Measurements from ENCODE around the gene HCN3.
A peak's percentile ranks its signal among the peaks of the same experiment; 100 is the strongest.
"Not testable (repeated sequence)": the region's sequence is repeated elsewhere in the genome, so short reads cannot be mapped to it uniquely, and the experiment has no call there.

HCN3 gene

GRCh38 chr1:155277070-155277901 is at the start of gene HCN3:
Gene HCN3, plus strand, starts transcription at chr1:155277463. Its CDS starts 128 bp downstream, at chr1:155277591.
- Histone ChIP-seq H3K4me1 (ENCODE audit: insufficient read depth, low read length, severe bottlenecking) (peaks cover 36% of the 10 kb centered on the region), H3K27me3 (ENCODE audit: insufficient read depth, low read length) (no peaks in the 10 kb centered on the region), H3K27ac (ENCODE audit: low read depth, low read length, poor library complexity, severe bottlenecking) (no peak within 1 kb of the TSS), H3K36me3 (ENCODE audit: insufficient read depth, low read length) (peaks cover 5% of the 10 kb centered on the region; the same call in 1 of the 2 replicates), H4K20me1 (ENCODE audit: insufficient read depth, low read length) (no peaks in the 10 kb centered on the region), H3F3A (ENCODE audit: insufficient read depth, low read length) (no peaks in the 10 kb centered on the region; the same call in 1 of the 2 replicates), H3K4me3 (ENCODE audit: low read depth, low read length, poor library complexity, severe bottlenecking) (peak within 1 kb of the TSS; percentile 67), H3K9me3 (ENCODE audit: low read length) (no peaks in the 10 kb centered on the region), H3K9ac (ENCODE audit: low read length) (peak within 1 kb of the TSS; percentile 59), H3K4me2 (ENCODE audit: low read length) (peak within 1 kb of the TSS; percentile 76), H3K9me2 (ENCODE audit: low read depth, low read length) (no peaks in the 10 kb centered on the region), H3K79me2 (ENCODE audit: insufficient read depth, low read length) (peaks cover 11% of the 10 kb centered on the region), H2AFZ (ENCODE audit: low read length) (peak within 1 kb of the TSS; percentile 17; the same call in 1 of the 2 replicates)
- TF ChIP-seq CTCF (IDR thresholded peaks at IDR 0.05; ENCODE audit: low read length) (peak; percentile 59), EZH2 (IDR thresholded peaks at IDR 0.05; ENCODE audit: borderline replicate concordance, low read length) (no peak)

GRCh38 chr1:155228096-155228427 is 49.2 kb upstream of the HCN3 start:
- Histone ChIP-seq H3K4me2 (ENCODE audit: low read length) (peak overlapping the region; percentile 95), H4K20me1 (ENCODE audit: insufficient read depth, low read length) (no peaks in the 10 kb centered on the region), H3K9ac (ENCODE audit: low read length) (peak overlapping the region; percentile 92), H3K9me3 (ENCODE audit: low read length) (no peaks in the 10 kb centered on the region), H3K36me3 (ENCODE audit: insufficient read depth, low read length) (no peaks in the 10 kb centered on the region), H3K27me3 (ENCODE audit: insufficient read depth, low read length) (no peaks in the 10 kb centered on the region), H3K9me2 (ENCODE audit: low read depth, low read length) (no peaks in the 10 kb centered on the region), H3K27ac (ENCODE audit: low read depth, low read length, poor library complexity, severe bottlenecking) (peak overlapping the region; percentile 80), H3K4me3 (ENCODE audit: low read depth, low read length, poor library complexity, severe bottlenecking) (peak overlapping the region; percentile 93), H3K79me2 (ENCODE audit: insufficient read depth, low read length) (no peaks in the 10 kb centered on the region), H3K4me1 (ENCODE audit: insufficient read depth, low read length, severe bottlenecking) (peaks cover 49% of the 10 kb centered on the region), H3F3A (ENCODE audit: insufficient read depth, low read length) (peaks cover 14% of the 10 kb centered on the region), H2AFZ (ENCODE audit: low read length) (no peak overlapping the region)
- no peak for TF ChIP-seq EZH2 (IDR thresholded peaks at IDR 0.05; ENCODE audit: borderline replicate concordance, low read length)
- no peak for TF ChIP-seq CTCF (IDR thresholded peaks at IDR 0.05; ENCODE audit: low read length)

GRCh38 chr1:155231302-155231701 is 46.0 kb upstream of the HCN3 start:
- H3K9me3 ChIP-seq (ENCODE audit: low read length); H3K9ac ChIP-seq (ENCODE audit: low read length); H3K27ac ChIP-seq (ENCODE audit: low read depth, low read length, poor library complexity, severe bottlenecking): not testable (repeated sequence)

GRCh38 chr1:155232001-155232978 is 45.0 kb upstream of the HCN3 start:
- not testable (repeated sequence) for H4K20me1 ChIP-seq (ENCODE audit: insufficient read depth, low read length); H3K9ac ChIP-seq (ENCODE audit: low read length); H3K4me2 ChIP-seq (ENCODE audit: low read length); H2AFZ ChIP-seq (ENCODE audit: low read length); H3K79me2 ChIP-seq (ENCODE audit: insufficient read depth, low read length); H3K27me3 ChIP-seq (ENCODE audit: insufficient read depth, low read length); H3K9me3 ChIP-seq (ENCODE audit: low read length); H3K9me2 ChIP-seq (ENCODE audit: low read depth, low read length); H3F3A ChIP-seq (ENCODE audit: insufficient read depth, low read length); H3K4me3 ChIP-seq (ENCODE audit: low read depth, low read length, poor library complexity, severe bottlenecking); H3K27ac ChIP-seq (ENCODE audit: low read depth, low read length, poor library complexity, severe bottlenecking)
- Histone ChIP-seq H3K36me3 (ENCODE audit: insufficient read depth, low read length) (peaks cover 17% of the 10 kb centered on the region), H3K4me1 (ENCODE audit: insufficient read depth, low read length, severe bottlenecking) (peaks cover 12% of the 10 kb centered on the region)

More at GRCh38 chr1:155231302-155231701, 46.0 kb upstream of the HCN3 start:
- H3K79me2 ChIP-seq (ENCODE audit: insufficient read depth, low read length); H2AFZ ChIP-seq (ENCODE audit: low read length); H3K4me3 ChIP-seq (ENCODE audit: low read depth, low read length, poor library complexity, severe bottlenecking); H3F3A ChIP-seq (ENCODE audit: insufficient read depth, low read length); H3K36me3 ChIP-seq (ENCODE audit: insufficient read depth, low read length); H3K4me2 ChIP-seq (ENCODE audit: low read length); H4K20me1 ChIP-seq (ENCODE audit: insufficient read depth, low read length); H3K27me3 ChIP-seq (ENCODE audit: insufficient read depth, low read length); H3K9me2 ChIP-seq (ENCODE audit: low read depth, low read length): not testable (repeated sequence)
- H3K4me1 ChIP-seq (ENCODE audit: insufficient read depth, low read length, severe bottlenecking) = peaks cover 17% of the 10 kb centered on the region

- peaks cover 17% of the 10 kb centered on the region for H3K36me3 ChIP-seq (ENCODE audit: insufficient read depth, low read length)
- not testable (repeated sequence) for H3K9me2 ChIP-seq (ENCODE audit: low read depth, low read length); H3K27me3 ChIP-seq (ENCODE audit: insufficient read depth, low read length); H3F3A ChIP-seq (ENCODE audit: insufficient read depth, low read length); H4K20me1 ChIP-seq (ENCODE audit: insufficient read depth, low read length); H3K4me3 ChIP-seq (ENCODE audit: low read depth, low read length, poor library complexity, severe bottlenecking); H2AFZ ChIP-seq (ENCODE audit: low read length); H3K4me2 ChIP-seq (ENCODE audit: low read length); H3K9me3 ChIP-seq (ENCODE audit: low read length); H3K27ac ChIP-seq (ENCODE audit: low read depth, low read length, poor library complexity, severe bottlenecking); H3K4me1 ChIP-seq (ENCODE audit: insufficient read depth, low read length, severe bottlenecking); H3K79me2 ChIP-seq (ENCODE audit: insufficient read depth, low read length); H3K9ac ChIP-seq (ENCODE audit: low read length)
Observed at GRCh38 chr1:155233502-155233901, 43.8 kb upstream of the HCN3 start.
